Heart left ventricle (tissue), 16 donors: ENCODE measurements around the gene GLI2. TPM values are rescaled to one million over a fixed set of nuclear protein-coding genes. Genes with fewer than 3 reads are reported as not detected.

Experiments used
- ATAC-seq, 4 donors: fragments of 200-7000 bp; cut with Tn5 transposase; one replicate each; pipeline ENCODE4 v1.9.1; 2020 to 2022; ENCODE audit warnings: moderate library complexity in 4 of 4, mild to moderate bottlenecking in 3 of 4, moderate number of reproducible peaks in 1 of 4
- DNase-seq, 5 donors: peaks; one replicate each; pipeline ENCODE4 v3.0.0-alpha.2; 2020
- H3K27ac ChIP-seq, 12 donors: fragments of 200-600 bp; sonication (generic) in 4 of 12; one replicate each; pipeline versions ENCODE4 v1.5.0 to v1.8.0; 2016 to 2022; ENCODE audit warnings: mild to moderate bottlenecking in 2 of 12
- H3K27me3 ChIP-seq, 9 donors: fragments of 200-600 bp; sonication (generic) in 2 of 9; one replicate each; pipeline versions ENCODE4 v1.5.1 to v1.8.0; 2016 to 2022; ENCODE audit warnings: mild to moderate bottlenecking in 3 of 9
- H3K36me3 ChIP-seq, 9 donors: fragments of 200-600 bp; sonication (generic) in 2 of 9; one replicate each; pipeline versions ENCODE4 v1.5.0 to v1.8.0; 2018 to 2022; ENCODE audit warnings: mild to moderate bottlenecking in 2 of 9
- H3K4me1 ChIP-seq, 12 donors: fragments of 200-600 bp; sonication (generic) in 4 of 12; one replicate each; pipeline versions ENCODE4 v1.5.0 to v1.8.0; 2016 to 2022; ENCODE audit warnings: mild to moderate bottlenecking in 3 of 12
- H3K4me3 ChIP-seq, 12 donors: fragments of 200-600 bp; sonication (generic) in 4 of 12; one replicate each; pipeline versions ENCODE4 v1.5.0 to v1.8.0; 2017 to 2022; ENCODE audit warnings: mild to moderate bottlenecking in 9 of 12, moderate library complexity in 4 of 12
- H3K9me3 ChIP-seq, 12 donors: fragments of 200-600 bp; sonication (generic) in 4 of 12; one replicate each; pipeline versions ENCODE4 v1.5.0 to v1.8.0; 2016 to 2022; ENCODE audit warnings: mild to moderate bottlenecking in 1 of 12
- CTCF ChIP-seq, 12 donors: fragments of 200-600 bp; sonication (generic) in 4 of 12; IDR thresholded peaks; one replicate each; pipeline versions ENCODE4 v1.5.0 to v1.8.0; 2018 to 2022; ENCODE audit warnings: antibody characterized with exemption in 12 of 12, mild to moderate bottlenecking in 5 of 12
- POLR2A ChIP-seq, 2 donors: fragments of 450-650 bp; IDR thresholded peaks; one replicate each; pipeline ENCODE4 v1.6.1; 2017; ENCODE audit warnings: antibody characterized with exemption in 2 of 2, mild to moderate bottlenecking in 2 of 2, moderate library complexity in 2 of 2
- WGBS, 4 donors: extraction: QIAGEN DNeasy Blood & Tissue Kit in 2 of 4; methylation state at CpG; one replicate each; pipeline versions ENCODE4 v1.1.5 to v1.1.7; 2013 to 2018; 5-methylcytosine and 5-hydroxymethylcytosine counted together
- intact Hi-C, 10 donors: fragments of 100-400 bp; cut with DNase I; formaldehyde crosslinking; loops; one replicate each; pipeline versions ENCODE4 v1.11.1 to v1.14.2; 2022
- polyA plus RNA-seq, 2 donors: library from polyadenylated mRNA; stranded (reverse); fragments of 200-250 nt; gene quantifications; one replicate each; pipeline ENCODE4 v1.2.3, GENCODE V29; 2013
- total RNA-seq, 9 donors: library from RNA; depleted of rRNA in 2 of 9; stranded (reverse); fragments of >200 nt in 2 of 9; fragmentation: NEBNext Ultra II Directional in 3 of 9; extraction: Animal tissue kit (Norgen Biotek cat#: 25700) in 3 of 9; gene quantifications; one replicate each; pipeline versions ENCODE4 v1.1.0 to v1.2.4, GENCODE V29; 2016 to 2023
- donor health status: ischemic (EF 13 %, LVEDD 7.1; RV severe dilation, severe dysfunction).
- donor health status: healthy with polysubstance abuse.
- donor health status: DM: no; HTN: yes; CAD: no.
- donor health status: DM: no; HTN: no; CAD: no.
- donor health status: ischemic (EF 25% LVEDD 6.9; RV normal size, moderate dysfunction).
- donor health status: ischemic (EF 25% LVEDD 5.7; RV mildly dilated, moderate dysfunction).
- donor health status: healthy.
- donor health status: DM: yes; HTN: yes; CAD: no.
- donor health status: ischemic (EF 35%, LVEDD 5.7; RV mildly dilated, moderate dysfunction).
- donor health status: nonischemic (EF 11% LVEDD 7.7; RV severe dilation, severe dysfunction).
- donor health status: DM: yes; HTN: yes; CAD: no.
- donor health status: PGD.
- donor health status: ischemic (EF 29% LVEDD 5.4; RV normal size, mild dysfunction).
- donor health status: nonischemic (EF 23%, LVEDD 6.1; RV moderate dilation, normal function).

The GLI2 gene
- total and polyA plus RNA-seq, 11 donors = 0.30 to 4.1 (median 1.0) TPM

GRCh38 chr2:120776649-120777048, 41.0 kb downstream of the GLI2 start:
- intact Hi-C loops = no loop called here
- Histone ChIP-seq H3K27ac (no peak overlapping the region), H3K4me3 (no peak overlapping the region), H3K4me1 (peaks cover 0 to 10% (median 0%) of the 10 kb centered on the region in 12 donors), H3K27me3 (peaks cover 0 to 7% (median 0%) of the 10 kb centered on the region in 9 donors), H3K36me3 (no peaks in the 10 kb centered on the region), H3K9me3 (no peaks in the 10 kb centered on the region)
- TF ChIP-seq CTCF (IDR thresholded peaks at IDR 0.05) (no peak), POLR2A (IDR thresholded peaks at IDR 0.05) (no peak)
- WGBS, 4 donors = 82 to 95% (median 87%) methylated on average over 4 to 9 of the region's 9 CpGs
- DNase-seq = peak in 3 of 5 donors; percentile 10 to 29 (median 25)
- ATAC-seq = no peak

- intact Hi-C loops = no loop called here
- TF ChIP-seq POLR2A (IDR thresholded peaks at IDR 0.05) (no peak), CTCF (IDR thresholded peaks at IDR 0.05) (no peak)
- ATAC-seq (no peak), DNase-seq (peak in 3 of 5 donors; percentile 11 to 40 (median 18))
- Histone ChIP-seq H3K27ac (no peak overlapping the region), H3K36me3 (no peaks in the 10 kb centered on the region), H3K9me3 (no peaks in the 10 kb centered on the region), H3K4me1 (peaks cover 0 to 3% (median 0%) of the 10 kb centered on the region in 12 donors), H3K27me3 (peaks cover 0 to 7% (median 0%) of the 10 kb centered on the region in 9 donors), H3K4me3 (no peak overlapping the region)
- whole genome bisulfite sequencing, 4 donors = 80 to 90% (median 84%) methylated on average over 14 of the region's 14 CpGs
Observed at GRCh38 chr2:120777170-120777751, 41.6 kb downstream of the GLI2 start.

GRCh38 chr2:120777787-120778186, 42.1 kb downstream of the GLI2 start:
- Histone ChIP-seq H3K4me3 (no peak overlapping the region), H3K27me3 (peaks cover 0 to 7% (median 0%) of the 10 kb centered on the region in 9 donors), H3K9me3 (no peaks in the 10 kb centered on the region), H3K4me1 (peaks cover 0 to 3% (median 0%) of the 10 kb centered on the region in 12 donors), H3K27ac (no peak overlapping the region), H3K36me3 (no peaks in the 10 kb centered on the region)
- ATAC-seq (no peak), DNase-seq (peak in 3 of 5 donors; percentile 6 to 48 (median 10))
- intact Hi-C loops = no loop called here
- 83 to 97% (median 95%) methylated on average over 1 to 5 of the region's 5 CpGs for WGBS, 4 donors
- TF ChIP-seq CTCF (IDR thresholded peaks at IDR 0.05) (no peak), POLR2A (IDR thresholded peaks at IDR 0.05) (no peak)

GRCh38 chr2:120778244-120778643, 42.6 kb downstream of the GLI2 start:
- Histone ChIP-seq H3K9me3 (no peaks in the 10 kb centered on the region), H3K36me3 (no peaks in the 10 kb centered on the region), H3K27me3 (peaks cover 0 to 7% (median 0%) of the 10 kb centered on the region in 9 donors), H3K4me3 (no peak overlapping the region), H3K27ac (no peak overlapping the region), H3K4me1 (peaks cover 0 to 8% (median 2%) of the 10 kb centered on the region in 12 donors)
- DNase-seq (peak in 2 of 5 donors; percentile 21 to 28), ATAC-seq (no peak)
- TF ChIP-seq CTCF (IDR thresholded peaks at IDR 0.05) (no peak), POLR2A (IDR thresholded peaks at IDR 0.05) (no peak)
- intact Hi-C loops = no loop called here
- WGBS, 4 donors = 71 to 84% (median 79%) methylated on average over 11 to 12 of the region's 12 CpGs
